ENCODE data around the gene TIMMDC1. TPM values are rescaled to one million over a fixed set of nuclear protein-coding genes. Genes with fewer than 3 reads are reported as not detected.

The TIMMDC1 gene
- total RNA-seq (2022; extraction: Qiagen RNA extraction): 65.9 to 82.5 TPM (median 74.0 TPM) in 5 replicates

GRCh38 chr3:119498186-119499011, at the start of gene TIMMDC1:
TSS of gene TIMMDC1 (plus strand) at chr3:119498547. CDS start at chr3:119498734, 187 bp downstream.

GRCh38 chr3:119463171-119464169, 34.9 kb upstream of the TIMMDC1 start, which contains the start of gene TMEM39A:
TSS of gene TMEM39A (minus strand) at chr3:119463615. CDS start at chr3:119462074, 1,541 bp downstream.

GRCh38 chr3:119559441-119559963, 61.2 kb downstream of the TIMMDC1 start, which contains the start of gene CD80:
TSS of gene CD80 (minus strand) at chr3:119559614. CDS start at chr3:119557728, 1,886 bp downstream.

Other genes starting within 250 kb of the TIMMDC1 start
- 0.67 to 1.4 TPM (median 0.98 TPM) in 5 replicates for gene ARHGAP31, start 204.2 kb upstream of the TIMMDC1 start, total RNA-seq (2022; extraction: Qiagen RNA extraction)
- 18.5 to 25.3 TPM (median 23.0 TPM) in 5 replicates for gene TMEM39A, start 34.9 kb upstream of the TIMMDC1 start, total RNA-seq (2022; extraction: Qiagen RNA extraction)
- gene POGLUT1, start 29.6 kb upstream of the TIMMDC1 start, total RNA-seq (2022; extraction: Qiagen RNA extraction): 7.2 to 7.9 TPM (median 7.7 TPM) in 5 replicates
- 0.04 to 0.09 TPM in 2 of 5 replicates, not detected in the others for gene CD80, start 61.1 kb downstream of the TIMMDC1 start, total RNA-seq (2022; extraction: Qiagen RNA extraction)
- gene ADPRH, start 80.9 kb downstream of the TIMMDC1 start, total RNA-seq (2022; extraction: Qiagen RNA extraction): 3.1 to 3.6 TPM (median 3.2 TPM) in 5 replicates
- 0.22 to 0.44 TPM (median 0.31 TPM) in 5 replicates for gene PLA1A, start 99.3 kb downstream of the TIMMDC1 start, total RNA-seq (2022; extraction: Qiagen RNA extraction)
- 0.13 to 0.95 TPM (median 0.23 TPM) in 5 replicates for gene POPDC2, start 162.0 kb downstream of the TIMMDC1 start, total RNA-seq (2022; extraction: Qiagen RNA extraction)
- gene COX17, start 178.9 kb downstream of the TIMMDC1 start, total RNA-seq (2022; extraction: Qiagen RNA extraction): 98.1 to 134 TPM (median 98.9 TPM) in 5 replicates
- gene CFAP91, start 204.5 kb downstream of the TIMMDC1 start, total RNA-seq (2022; extraction: Qiagen RNA extraction): 0.21 to 0.32 TPM (median 0.23 TPM) in 4 of 5 replicates, not detected in the other